HG03342 (cell line): ENCODE measurements around the gene GPATCH1.
A peak's percentile ranks its signal among the peaks of the same experiment; 100 is the strongest.
"Not testable (repeated sequence)": the region's sequence is repeated elsewhere in the genome, so short reads cannot be mapped to it uniquely, and the experiment has no call there.

Experiments
- ATAC-seq: cut with Tn5 transposase; IDR thresholded peaks from one replicate; pipeline ENCODE4 v1.9.1; 2021; ENCODE audit warnings: mild to moderate bottlenecking, moderate library complexity; ENCODE audit not compliant: unreplicated experiment

The GPATCH1 gene

GRCh38 chr19:33152625-33153024, 71.6 kb downstream of the GPATCH1 start:
- ATAC-seq, result not testable (repeated sequence)

GRCh38 chr19:33154313-33154712, 73.3 kb downstream of the GPATCH1 start:
- ATAC-seq, result not testable (repeated sequence)

GRCh38 chr19:33156334-33156733, 75.4 kb downstream of the GPATCH1 start:
- ATAC-seq, result no peak

GRCh38 chr19:33157906-33158305, 76.9 kb downstream of the GPATCH1 start:
- ATAC-seq, result no peak

GRCh38 chr19:33158365-33158764, 77.4 kb downstream of the GPATCH1 start:
- no peak for ATAC-seq

GRCh38 chr19:33159149-33159548, 78.2 kb downstream of the GPATCH1 start:
- no peak for ATAC-seq

- no peak for ATAC-seq
Observed at GRCh38 chr19:33159893-33160292, 78.9 kb downstream of the GPATCH1 start.

GRCh38 chr19:33161201-33161600, 80.2 kb downstream of the GPATCH1 start:
- no peak for ATAC-seq

GRCh38 chr19:33163481-33163880, 82.5 kb downstream of the GPATCH1 start:
- no peak for ATAC-seq

GRCh38 chr19:33166037-33166436, 85.1 kb downstream of the GPATCH1 start:
- not testable (repeated sequence) for ATAC-seq

GRCh38 chr19:33167438-33167837, 86.5 kb downstream of the GPATCH1 start:
- ATAC-seq, result no peak

- no peak for ATAC-seq
Observed at GRCh38 chr19:33168528-33168927, 87.5 kb downstream of the GPATCH1 start.

GRCh38 chr19:33171222-33171795, 90.3 kb downstream of the GPATCH1 start:
- no peak for ATAC-seq

- ATAC-seq, result no peak
Observed at GRCh38 chr19:33171916-33172359, 91.0 kb downstream of the GPATCH1 start.

GRCh38 chr19:33174186-33174585, 93.2 kb downstream of the GPATCH1 start:
- ATAC-seq, result no peak

GRCh38 chr19:33175156-33175782, 94.3 kb downstream of the GPATCH1 start:
- ATAC-seq, result no peak

GRCh38 chr19:33175886-33176669, 95.1 kb downstream of the GPATCH1 start:
- ATAC-seq, result peak; percentile 4

- peak; percentile 84 for ATAC-seq
Observed at GRCh38 chr19:33176670-33177416, 95.9 kb downstream of the GPATCH1 start.

GRCh38 chr19:33177417-33177979, 96.5 kb downstream of the GPATCH1 start:
- peak; percentile 25 for ATAC-seq
